ENCODE data around the gene AGBL4.

DNA sequence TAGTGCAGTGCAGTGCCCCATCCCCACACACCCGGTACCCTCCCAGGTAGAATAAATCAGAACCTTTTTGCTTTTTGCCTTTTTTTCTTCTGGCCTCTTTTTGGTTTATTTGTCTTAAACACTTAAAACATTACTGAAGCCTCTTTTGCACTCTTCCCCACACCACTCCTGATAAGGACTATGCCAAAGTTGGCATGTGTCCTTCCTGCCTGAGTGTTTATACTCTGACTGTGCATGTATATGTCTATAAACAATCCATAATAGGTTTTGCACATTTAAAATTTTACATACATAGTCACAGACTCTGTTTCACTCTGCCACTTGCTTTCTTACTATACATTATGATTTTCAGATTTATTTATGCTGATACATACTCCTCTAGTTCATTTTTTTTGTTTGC lies 1306.7 kb downstream of the AGBL4 start:
- TF ChIP-seq POLR2A (IDR thresholded peaks at IDR 0.05), result no peak
- TF ChIP-seq, protein P1, sequence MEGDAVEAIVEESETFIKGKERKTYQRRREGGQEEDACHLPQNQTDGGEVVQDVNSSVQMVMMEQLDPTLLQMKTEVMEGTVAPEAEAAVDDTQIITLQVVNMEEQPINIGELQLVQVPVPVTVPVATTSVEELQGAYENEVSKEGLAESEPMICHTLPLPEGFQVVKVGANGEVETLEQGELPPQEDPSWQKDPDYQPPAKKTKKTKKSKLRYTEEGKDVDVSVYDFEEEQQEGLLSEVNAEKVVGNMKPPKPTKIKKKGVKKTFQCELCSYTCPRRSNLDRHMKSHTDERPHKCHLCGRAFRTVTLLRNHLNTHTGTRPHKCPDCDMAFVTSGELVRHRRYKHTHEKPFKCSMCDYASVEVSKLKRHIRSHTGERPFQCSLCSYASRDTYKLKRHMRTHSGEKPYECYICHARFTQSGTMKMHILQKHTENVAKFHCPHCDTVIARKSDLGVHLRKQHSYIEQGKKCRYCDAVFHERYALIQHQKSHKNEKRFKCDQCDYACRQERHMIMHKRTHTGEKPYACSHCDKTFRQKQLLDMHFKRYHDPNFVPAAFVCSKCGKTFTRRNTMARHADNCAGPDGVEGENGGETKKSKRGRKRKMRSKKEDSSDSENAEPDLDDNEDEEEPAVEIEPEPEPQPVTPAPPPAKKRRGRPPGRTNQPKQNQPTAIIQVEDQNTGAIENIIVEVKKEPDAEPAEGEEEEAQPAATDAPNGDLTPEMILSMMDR (IDR thresholded peaks at IDR 0.05), result no peak
- TF ChIP-seq POLR2AphosphoS5 (IDR thresholded peaks at IDR 0.05), result no peak
- no peak for TF ChIP-seq EP300 (IDR thresholded peaks at IDR 0.05)
